Heart left ventricle (tissue), 13 donors: ENCODE data around the gene CAMK2D.

Experiments
- POLR2A ChIP-seq, 2 donors: fragments of 450-650 bp; IDR thresholded peaks; one replicate each; pipeline ENCODE4 v1.6.1; 2017; ENCODE audit warnings: antibody characterized with exemption in 2 of 2, mild to moderate bottlenecking in 2 of 2, moderate library complexity in 2 of 2
- TF ChIP-seq, protein P1 (sequence below), 12 donors: fragments of 200-600 bp; sonication (generic) in 4 of 12; IDR thresholded peaks; one replicate each; pipeline versions ENCODE4 v1.5.0 to v1.8.0; 2018 to 2022; ENCODE audit warnings: antibody characterized with exemption in 12 of 12, mild to moderate bottlenecking in 5 of 12
- donor health status: ischemic (EF 13 %, LVEDD 7.1; RV severe dilation, severe dysfunction).
- donor health status: DM: no; HTN: yes; CAD: no.
- donor health status: DM: no; HTN: no; CAD: no.
- donor health status: ischemic (EF 25% LVEDD 6.9; RV normal size, moderate dysfunction).
- donor health status: ischemic (EF 25% LVEDD 5.7; RV mildly dilated, moderate dysfunction).
- donor health status: ischemic (EF 35%, LVEDD 5.7; RV mildly dilated, moderate dysfunction).
- donor health status: nonischemic (EF 11% LVEDD 7.7; RV severe dilation, severe dysfunction).
- donor health status: DM: yes; HTN: yes; CAD: no.
- donor health status: PGD.
- donor health status: ischemic (EF 29% LVEDD 5.4; RV normal size, mild dysfunction).
- donor health status: nonischemic (EF 23%, LVEDD 6.1; RV moderate dilation, normal function).

DNA sequence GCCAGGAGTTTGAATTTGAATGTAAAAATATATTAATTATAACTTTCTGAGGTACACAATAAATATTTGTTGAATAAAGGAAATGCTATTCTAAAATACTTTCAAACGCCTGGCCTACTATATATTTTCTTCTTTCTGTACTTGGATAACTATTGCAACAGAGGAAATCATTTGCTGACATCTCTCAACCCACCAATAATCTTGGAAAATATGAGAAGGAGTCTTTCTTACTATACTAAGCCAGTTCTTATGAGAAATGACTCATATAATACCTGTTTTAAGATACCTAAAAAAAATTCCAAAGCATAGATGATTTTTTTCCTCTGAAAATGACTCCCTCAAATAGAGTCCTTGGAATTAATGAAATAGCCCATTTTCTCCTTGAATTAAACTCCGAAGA is 64.1 kb downstream of the CAMK2D start:
- TF ChIP-seq, protein P1, sequence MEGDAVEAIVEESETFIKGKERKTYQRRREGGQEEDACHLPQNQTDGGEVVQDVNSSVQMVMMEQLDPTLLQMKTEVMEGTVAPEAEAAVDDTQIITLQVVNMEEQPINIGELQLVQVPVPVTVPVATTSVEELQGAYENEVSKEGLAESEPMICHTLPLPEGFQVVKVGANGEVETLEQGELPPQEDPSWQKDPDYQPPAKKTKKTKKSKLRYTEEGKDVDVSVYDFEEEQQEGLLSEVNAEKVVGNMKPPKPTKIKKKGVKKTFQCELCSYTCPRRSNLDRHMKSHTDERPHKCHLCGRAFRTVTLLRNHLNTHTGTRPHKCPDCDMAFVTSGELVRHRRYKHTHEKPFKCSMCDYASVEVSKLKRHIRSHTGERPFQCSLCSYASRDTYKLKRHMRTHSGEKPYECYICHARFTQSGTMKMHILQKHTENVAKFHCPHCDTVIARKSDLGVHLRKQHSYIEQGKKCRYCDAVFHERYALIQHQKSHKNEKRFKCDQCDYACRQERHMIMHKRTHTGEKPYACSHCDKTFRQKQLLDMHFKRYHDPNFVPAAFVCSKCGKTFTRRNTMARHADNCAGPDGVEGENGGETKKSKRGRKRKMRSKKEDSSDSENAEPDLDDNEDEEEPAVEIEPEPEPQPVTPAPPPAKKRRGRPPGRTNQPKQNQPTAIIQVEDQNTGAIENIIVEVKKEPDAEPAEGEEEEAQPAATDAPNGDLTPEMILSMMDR (IDR thresholded peaks at IDR 0.05): no peak
- TF ChIP-seq POLR2A (IDR thresholded peaks at IDR 0.05): no peak
